Omental fat pad (tissue), 4 donors: ENCODE measurements around the gene DNASE2B. TPM values are rescaled to one million over a fixed set of nuclear protein-coding genes. Genes with fewer than 3 reads are reported as not detected.
A peak's percentile ranks its signal among the peaks of the same experiment; 100 is the strongest.

Source experiments
- ATAC-seq: fragments of 150-250 bp; one replicate; pipeline ENCODE4 v1.9.1; 2016; ENCODE audit warnings: mild to moderate bottlenecking, moderate library complexity; ENCODE audit not compliant: low FRiP score
- DNase-seq: peaks from one replicate; pipeline ENCODE4 v3.0.0-alpha.2; 2019; ENCODE audit warnings: low spot score
- total RNA-seq, 4 donors: library from RNA; depleted of rRNA; stranded (reverse); fragments of >200 nt; gene quantifications; one replicate each; pipeline ENCODE4 v1.1.0, GENCODE V29; 2016
- TF ChIP-seq, protein P1 (sequence below), 3 donors: fragments of 450-650 bp; IDR thresholded peaks; one replicate each; pipeline ENCODE4 v1.5.1; 2016 to 2017; ENCODE audit warnings: antibody characterized with exemption in 3 of 3, mild to moderate bottlenecking in 3 of 3, moderate library complexity in 2 of 3

DNASE2B gene
- total RNA-seq, 4 donors from 2014 or later, result 1.3 to 9.7 TPM; not detected in 2

DNA sequence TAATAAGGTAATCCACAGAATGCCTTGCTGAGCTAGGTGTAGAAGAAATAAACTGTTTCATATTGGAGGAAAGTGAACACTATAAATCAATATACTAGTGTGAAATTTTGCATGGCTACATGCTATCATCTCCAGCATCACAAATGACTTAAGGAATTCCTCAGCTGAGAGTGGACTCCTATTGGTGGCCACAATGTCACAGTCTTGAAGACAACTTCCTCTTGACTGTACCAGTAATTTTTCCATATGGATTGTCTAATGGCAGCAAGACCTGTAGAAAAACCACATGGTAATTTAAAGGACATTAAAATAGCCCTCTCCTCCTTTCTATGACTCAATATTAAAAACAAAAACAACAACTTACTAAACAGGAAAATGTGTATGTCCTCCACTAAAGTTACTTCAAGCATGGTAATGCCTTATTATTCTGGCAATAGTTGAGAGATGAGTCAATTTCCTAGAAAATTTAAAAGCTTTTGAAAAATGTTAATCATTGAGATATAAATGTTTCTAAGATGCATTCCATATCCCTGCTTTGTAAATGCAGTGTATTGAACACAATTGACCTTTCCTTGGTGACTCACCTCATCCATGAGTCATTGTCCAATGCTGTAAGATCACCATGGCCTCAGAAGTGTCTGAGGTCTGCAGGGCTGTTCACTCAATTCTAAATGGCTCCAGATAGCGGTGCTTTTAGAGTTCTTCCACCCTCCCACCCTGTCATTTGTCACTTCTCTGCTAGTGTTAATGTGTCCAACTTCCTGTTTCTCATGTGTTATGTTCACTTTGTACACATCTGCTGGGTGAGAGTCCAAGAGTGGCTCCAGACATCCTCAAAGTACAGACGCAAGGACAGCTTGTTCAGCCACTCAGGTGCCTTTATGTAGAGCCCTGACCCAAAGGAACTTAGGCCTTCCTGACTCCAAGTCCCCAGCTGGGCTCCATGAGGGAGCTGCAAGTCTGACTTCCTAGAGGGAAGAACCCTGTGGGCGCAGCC lies 32.8 kb upstream of the DNASE2B start:
- TF ChIP-seq, protein P1, sequence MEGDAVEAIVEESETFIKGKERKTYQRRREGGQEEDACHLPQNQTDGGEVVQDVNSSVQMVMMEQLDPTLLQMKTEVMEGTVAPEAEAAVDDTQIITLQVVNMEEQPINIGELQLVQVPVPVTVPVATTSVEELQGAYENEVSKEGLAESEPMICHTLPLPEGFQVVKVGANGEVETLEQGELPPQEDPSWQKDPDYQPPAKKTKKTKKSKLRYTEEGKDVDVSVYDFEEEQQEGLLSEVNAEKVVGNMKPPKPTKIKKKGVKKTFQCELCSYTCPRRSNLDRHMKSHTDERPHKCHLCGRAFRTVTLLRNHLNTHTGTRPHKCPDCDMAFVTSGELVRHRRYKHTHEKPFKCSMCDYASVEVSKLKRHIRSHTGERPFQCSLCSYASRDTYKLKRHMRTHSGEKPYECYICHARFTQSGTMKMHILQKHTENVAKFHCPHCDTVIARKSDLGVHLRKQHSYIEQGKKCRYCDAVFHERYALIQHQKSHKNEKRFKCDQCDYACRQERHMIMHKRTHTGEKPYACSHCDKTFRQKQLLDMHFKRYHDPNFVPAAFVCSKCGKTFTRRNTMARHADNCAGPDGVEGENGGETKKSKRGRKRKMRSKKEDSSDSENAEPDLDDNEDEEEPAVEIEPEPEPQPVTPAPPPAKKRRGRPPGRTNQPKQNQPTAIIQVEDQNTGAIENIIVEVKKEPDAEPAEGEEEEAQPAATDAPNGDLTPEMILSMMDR (IDR thresholded peaks at IDR 0.05), result no peak
- DNase-seq (no peak), ATAC-seq (peak; percentile 91)

DNA sequence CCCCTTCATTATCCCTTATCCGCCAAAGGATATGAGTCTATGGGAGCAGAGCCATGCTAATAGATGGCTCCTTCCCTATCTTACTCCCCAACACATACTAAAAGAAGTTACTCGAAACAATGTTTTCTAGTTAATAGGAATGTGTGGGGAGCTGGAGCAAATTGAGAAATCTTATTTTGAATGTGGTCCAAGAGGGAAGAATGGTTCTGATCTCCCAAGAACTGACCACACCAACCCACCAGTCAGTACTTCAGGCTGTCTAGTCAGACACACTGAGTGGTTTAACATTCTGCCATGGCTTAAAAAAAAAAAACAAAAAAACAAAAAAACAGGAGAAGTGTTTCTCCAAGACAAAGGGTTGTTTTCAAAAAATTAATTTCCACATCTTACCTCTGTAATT lies 31.5 kb upstream of the DNASE2B start:
- peak; percentile 82 for ATAC-seq
- TF ChIP-seq, protein P1 (IDR thresholded peaks at IDR 0.05), result no peak
- DNase-seq, result no peak

DNA sequence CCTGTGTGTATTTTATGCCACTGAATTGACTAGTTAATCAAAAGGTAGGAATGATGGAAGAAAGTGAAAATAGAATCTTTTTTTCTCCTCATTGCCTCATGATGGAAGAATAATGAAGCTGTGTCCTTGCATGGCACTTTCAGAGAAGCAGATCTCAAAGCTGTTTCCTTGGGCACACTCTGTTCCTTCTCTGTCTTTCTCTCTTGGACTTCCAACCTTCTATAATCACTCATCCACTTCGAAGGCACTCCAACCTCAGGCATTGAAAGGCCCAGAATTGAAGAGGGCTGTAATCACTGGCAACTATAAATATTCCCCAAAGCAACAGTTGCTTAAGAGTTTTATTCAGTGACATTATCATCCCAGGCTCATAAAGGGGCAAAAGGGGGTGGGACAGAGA lies 31.1 kb upstream of the DNASE2B start:
- DNase-seq (no peak), ATAC-seq (no peak)
- TF ChIP-seq, protein P1 (IDR thresholded peaks at IDR 0.05), result no peak

DNA sequence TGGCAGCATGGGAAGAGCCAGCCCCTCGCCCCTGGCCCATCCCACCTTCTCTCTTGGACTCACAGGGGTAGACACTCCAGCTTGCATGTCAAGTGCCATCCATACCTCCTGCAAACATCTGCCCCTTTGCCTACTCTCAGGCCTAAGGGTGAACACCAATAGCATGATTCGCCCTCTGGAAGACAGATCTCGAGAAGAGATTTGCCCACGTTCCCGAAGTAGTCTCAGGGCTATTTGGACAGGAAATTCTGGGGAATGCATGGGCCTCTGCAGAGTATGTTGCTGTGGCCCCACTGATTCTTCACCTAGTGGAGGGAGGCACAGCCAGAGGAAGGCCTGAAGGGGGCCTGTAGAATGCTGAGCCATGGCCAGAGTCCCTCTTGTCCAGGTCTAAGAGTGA lies 29.8 kb upstream of the DNASE2B start:
- DNase-seq (no peak), ATAC-seq (no peak)
- TF ChIP-seq, protein P1 (IDR thresholded peaks at IDR 0.05), result no peak

DNA sequence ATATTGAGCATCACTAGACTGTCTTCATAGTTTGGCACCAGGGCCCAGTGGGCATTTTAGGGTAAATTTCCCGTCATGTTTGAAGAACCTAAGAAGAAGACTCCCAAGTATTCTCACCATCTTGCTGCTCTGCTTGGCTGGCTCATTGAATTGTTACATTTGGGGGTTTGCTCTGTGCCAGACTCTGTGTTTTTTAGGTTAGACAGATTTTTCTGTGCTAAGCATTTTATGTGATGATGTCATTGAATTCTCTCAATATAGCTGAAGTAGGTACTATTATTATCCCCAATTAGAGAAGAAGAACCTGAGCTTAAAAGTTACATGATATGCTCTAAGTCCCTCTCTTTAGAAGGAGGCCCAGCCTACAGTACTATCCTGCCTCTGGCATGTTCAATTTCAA lies 28.0 kb upstream of the DNASE2B start:
- ATAC-seq (no peak), DNase-seq (no peak)

DNA sequence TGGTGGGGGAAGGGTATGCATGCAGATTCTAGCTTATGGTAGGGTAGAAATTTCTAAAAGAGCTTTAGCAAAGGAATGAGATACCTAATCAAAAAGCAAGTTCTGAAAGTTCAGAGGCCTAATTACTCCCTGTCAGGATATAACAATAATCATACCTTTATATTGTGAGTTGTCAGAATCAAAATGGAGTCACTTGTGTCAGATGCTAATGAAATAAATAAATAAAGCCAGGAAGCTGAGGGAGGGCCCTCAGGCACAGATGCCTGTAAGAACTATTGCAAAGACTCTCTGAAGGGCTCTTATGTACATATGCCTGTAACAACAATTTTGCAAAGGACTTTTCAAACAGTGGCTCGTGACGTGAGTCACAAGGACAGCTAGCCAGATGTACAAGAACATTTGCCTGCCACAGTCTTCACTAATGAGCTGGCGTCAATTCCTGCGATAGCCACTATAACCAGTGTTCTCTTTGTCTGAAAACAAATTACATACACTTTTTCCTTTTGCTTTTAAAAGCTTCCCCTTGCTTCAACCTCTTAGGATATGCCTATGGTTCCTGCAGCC lies 27.4 kb upstream of the DNASE2B start:
- TF ChIP-seq, protein P1 (IDR thresholded peaks at IDR 0.05), result no peak
- ATAC-seq, result no peak
- DNase-seq, result no peak

More for the DNA sequence above, 28.0 kb upstream of the DNASE2B start:
- TF ChIP-seq, protein P1 (IDR thresholded peaks at IDR 0.05), result no peak
